NCI-H2171 treated with DMSO at 0.1 percent for 48 hours (cell line): ENCODE results near the gene SWSAP1.
"Not testable (repeated sequence)": the region's sequence is repeated elsewhere in the genome, so short reads cannot be mapped to it uniquely, and the experiment has no call there.

ENCODE experiments used
- DNase-seq: peaks from one replicate; lab custom pipeline; 2025; lab: John Stamatoyannopoulos, UW

Gene SWSAP1

GRCh38 chr19:11378319-11379189 lies 4.1 kb downstream of the SWSAP1 start:
- DNase-seq: no peak

GRCh38 chr19:11379269-11379845 lies 4.9 kb downstream of the SWSAP1 start:
- peak; percentile 9 for DNase-seq

GRCh38 chr19:11379857-11380350 lies 5.4 kb downstream of the SWSAP1 start:
- DNase-seq: no peak

GRCh38 chr19:11380653-11381537 lies 6.4 kb downstream of the SWSAP1 start:
- no peak for DNase-seq

- peak; percentile 37 for DNase-seq
These were observed 8.6 kb downstream of the SWSAP1 start for GRCh38 chr19:11382898-11383705.

- no peak for DNase-seq
These were observed 9.2 kb downstream of the SWSAP1 start for GRCh38 chr19:11383706-11384048.

GRCh38 chr19:11384778-11385129 lies 10.3 kb downstream of the SWSAP1 start:
- DNase-seq: no peak

GRCh38 chr19:11387162-11388034 lies 12.9 kb downstream of the SWSAP1 start:
- no peak for DNase-seq

- no peak for DNase-seq
These were observed 15.9 kb downstream of the SWSAP1 start for GRCh38 chr19:11390359-11390758.

GRCh38 chr19:11390933-11391680 lies 16.6 kb downstream of the SWSAP1 start:
- no peak for DNase-seq

- DNase-seq: no peak
These were observed 22.7 kb downstream of the SWSAP1 start for GRCh38 chr19:11397089-11397610.

GRCh38 chr19:11399667-11400066 lies 25.2 kb downstream of the SWSAP1 start:
- no peak for DNase-seq

GRCh38 chr19:11400798-11401197 lies 26.3 kb downstream of the SWSAP1 start:
- DNase-seq: no peak

GRCh38 chr19:11401808-11402543 lies 27.5 kb downstream of the SWSAP1 start:
- no peak for DNase-seq

- DNase-seq: no peak
These were observed 30.2 kb downstream of the SWSAP1 start for GRCh38 chr19:11404588-11405222.

- DNase-seq: no peak
These were observed 31.6 kb downstream of the SWSAP1 start for GRCh38 chr19:11405846-11406643.

GRCh38 chr19:11406703-11407236 lies 32.3 kb downstream of the SWSAP1 start:
- not testable (repeated sequence) for DNase-seq
